Esophagus squamous epithelium (tissue), 5 donors: Measurements from ENCODE around the gene OTULINL. TPM values are rescaled to one million over a fixed set of nuclear protein-coding genes. Genes with fewer than 3 reads are reported as not detected.

Experiments
- DNase-seq: peaks from one replicate; lab custom pipeline; 2025; lab: John Stamatoyannopoulos, UW
- H3K27ac ChIP-seq, 4 donors: fragments of 200-600 bp; sonication (generic); one replicate each; pipeline ENCODE4 v1.5.1; 2016 to 2019; ENCODE audit warnings: mild to moderate bottlenecking in 1 of 4
- H3K27me3 ChIP-seq, 4 donors: fragments of 200-600 bp; sonication (generic); 1 replicate in 3 of 4; 2 replicates in 1 of 4; pipeline versions ENCODE4 v1.5.1 to v1.6.0; 2017 to 2021; ENCODE audit warnings: antibody characterized with exemption in 1 of 4
- H3K36me3 ChIP-seq, 3 donors: fragments of 200-600 bp; sonication (generic); one replicate each; pipeline ENCODE4 v1.5.1; 2016 to 2019
- H3K4me1 ChIP-seq, 3 donors: fragments of 200-600 bp; sonication (generic); one replicate each; pipeline ENCODE4 v1.5.1; 2017 to 2019
- H3K4me3 ChIP-seq, 4 donors: fragments of 200-600 bp; sonication (generic); 1 replicate in 3 of 4; 2 replicates in 1 of 4; pipeline ENCODE4 v1.5.1; 2016 to 2019; ENCODE audit warnings: mild to moderate bottlenecking in 2 of 4, moderate library complexity in 1 of 4
- H3K9me3 ChIP-seq, 3 donors: fragments of 200-600 bp; sonication (generic); one replicate each; pipeline ENCODE4 v1.5.1; 2016 to 2019
- CTCF ChIP-seq, 6 experiments: fragments of 450-650 bp in 4 of 6; fragments of 200-600 bp in 2 of 6; sonication (generic) in 2 of 6; IDR thresholded peaks; one replicate each; pipeline ENCODE4 v1.5.1; 2016 to 2019; ENCODE audit warnings: antibody characterized with exemption in 6 of 6, mild to moderate bottlenecking in 4 of 6, moderate library complexity in 4 of 6
- POLR2A ChIP-seq, 4 donors: fragments of 450-650 bp; IDR thresholded peaks; one replicate each; pipeline ENCODE4 v1.6.1; 2017; ENCODE audit warnings: antibody characterized with exemption in 4 of 4, mild to moderate bottlenecking in 4 of 4, moderate library complexity in 3 of 4
- WGBS, 2 donors: methylation state at CpG; one replicate each; pipeline ENCODE4 v1.1.5; 2018; 5-methylcytosine and 5-hydroxymethylcytosine counted together
- intact Hi-C: fragments of 100-400 bp; cut with DNase I; formaldehyde crosslinking; loops from one replicate; pipeline ENCODE4 v1.15.0; 2022
- total RNA-seq, 4 donors: library from RNA; depleted of rRNA; stranded (reverse); fragments of >200 nt; gene quantifications; one replicate each; pipeline ENCODE4 v1.1.0, GENCODE V29; 2016
- donor health status: DM: yes; HTN: yes; CAD: no.

OTULINL gene
- total RNA-seq, 4 donors from 2014 or later = 0.79 to 17.1 (median 4.5) TPM

- H3K27me3 ChIP-seq = peaks cover 0 to 46% (median 0%) of the 10 kb centered on the region in 4 donors
- WGBS, 2 donors = 74 to 78% methylated on average over 7 of the region's 7 CpGs
- H3K4me1 ChIP-seq = peaks cover under 1 to 8% (median 3%) of the 10 kb centered on the region in 3 donors
- TF ChIP-seq CTCF (IDR thresholded peaks at IDR 0.05) (no peak), POLR2A (IDR thresholded peaks at IDR 0.05) (no peak)
- DNase-seq = no peak
- H3K36me3 ChIP-seq = no peaks in the 10 kb centered on the region
- H3K9me3 ChIP-seq = no peaks in the 10 kb centered on the region
- no peak overlapping the region for H3K4me3 ChIP-seq
- intact Hi-C loops = no loop called here
- H3K27ac ChIP-seq = no peak overlapping the region
Measured at GRCh38 chr5:14576206-14576605, 5.4 kb upstream of the OTULINL start.

GRCh38 chr5:14577079-14577725 lies 4.4 kb upstream of the OTULINL start:
- DNase-seq = no peak
- intact Hi-C loops = no loop called here
- TF ChIP-seq CTCF (IDR thresholded peaks at IDR 0.05) (no peak), POLR2A (IDR thresholded peaks at IDR 0.05) (no peak)
- no peaks in the 10 kb centered on the region for H3K36me3 ChIP-seq
- H3K27me3 ChIP-seq = peaks cover 0 to 56% (median 0%) of the 10 kb centered on the region in 4 donors
- H3K27ac ChIP-seq = no peak overlapping the region
- 82 to 90% methylated on average over 2 to 3 of the region's 40 CpGs for WGBS, 2 donors
- H3K4me1 ChIP-seq = peaks cover 4 to 17% (median 5%) of the 10 kb centered on the region in 3 donors
- H3K4me3 ChIP-seq = no peak overlapping the region
- H3K9me3 ChIP-seq = no peaks in the 10 kb centered on the region

- Histone ChIP-seq H3K4me3 (no peak overlapping the region), H3K4me1 (peaks cover 4 to 25% (median 5%) of the 10 kb centered on the region in 3 donors), H3K27me3 (peaks cover 0 to 56% (median 0%) of the 10 kb centered on the region in 4 donors), H3K36me3 (no peaks in the 10 kb centered on the region), H3K9me3 (no peaks in the 10 kb centered on the region), H3K27ac (no peak overlapping the region)
- no peak for DNase-seq
- whole genome bisulfite sequencing, 2 donors = 78 to 88% methylated on average over 4 of the region's 4 CpGs
- TF ChIP-seq CTCF (IDR thresholded peaks at IDR 0.05) = no peak
- no peak for TF ChIP-seq POLR2A (IDR thresholded peaks at IDR 0.05)
- intact Hi-C loops = no loop called here
Measured at GRCh38 chr5:14577971-14578370, 3.6 kb upstream of the OTULINL start.

GRCh38 chr5:14579246-14579645 lies 2.3 kb upstream of the OTULINL start:
- intact Hi-C loops = no loop called here
- Histone ChIP-seq H3K27ac (no peak overlapping the region), H3K27me3 (peaks cover 0 to 56% (median 0%) of the 10 kb centered on the region in 4 donors), H3K9me3 (no peaks in the 10 kb centered on the region), H3K36me3 (no peaks in the 10 kb centered on the region), H3K4me1 (peaks cover 4 to 31% (median 5%) of the 10 kb centered on the region in 3 donors), H3K4me3 (no peak overlapping the region)
- 86 to 89% methylated on average over 7 of the region's 7 CpGs for WGBS, 2 donors
- TF ChIP-seq POLR2A (IDR thresholded peaks at IDR 0.05) (no peak), CTCF (IDR thresholded peaks at IDR 0.05) (no peak)
- DNase-seq = no peak

- Histone ChIP-seq H3K36me3 (no peaks in the 10 kb centered on the region), H3K9me3 (no peaks in the 10 kb centered on the region), H3K27me3 (peaks cover 0 to 56% (median 0%) of the 10 kb centered on the region in 4 donors), H3K4me3 (no peak overlapping the region), H3K4me1 (peaks cover 4 to 31% (median 5%) of the 10 kb centered on the region in 3 donors), H3K27ac (no peak overlapping the region)
- no peak for TF ChIP-seq POLR2A (IDR thresholded peaks at IDR 0.05)
- TF ChIP-seq CTCF (IDR thresholded peaks at IDR 0.05) = no peak
- intact Hi-C loops = no loop called here
- 81 to 84% methylated on average over 4 of the region's 4 CpGs for WGBS, 2 donors
- no peak for DNase-seq
Measured at GRCh38 chr5:14579731-14580397, 1.7 kb upstream of the OTULINL start.
